T-cell (primary cell): ENCODE data around the gene SCIN. TPM values are rescaled to one million over a fixed set of nuclear protein-coding genes. Genes with fewer than 3 reads are reported as not detected.
A peak's percentile ranks its signal among the peaks of the same experiment; 100 is the strongest.

ENCODE experiments used
- ATAC-seq, 4 experiments: fragments of 200-7000 bp in 3 of 4; fragments of 150-1000 bp in 1 of 4; cut with Tn5 transposase; replicated peaks in 1 of 4; 1 replicate in 3 of 4; 2 replicates in 1 of 4; pipeline ENCODE4 v1.10.0; 2021; ENCODE audit warnings: moderate library complexity in 3 of 4, mild to moderate bottlenecking in 2 of 4, moderate number of reproducible peaks in 1 of 4
- CTCF ChIA-PET, 2 donors: fragments of 300-600 bp; sonication (Branson Sonifier 250); formaldehyde crosslinking; loops; one replicate each; lab custom pipeline; 2022; ENCODE audit warnings: antibody characterized with exemption in 2 of 2; lab: Charles Lee
- POLR2A ChIA-PET, 2 donors: fragments of 300-600 bp; sonication (Branson Sonifier 250); formaldehyde crosslinking; loops; one replicate each; lab custom pipeline; 2022; ENCODE audit warnings: antibody characterized with exemption in 2 of 2; lab: Charles Lee
- DNase-seq, 35 experiments: peaks; one replicate each; pipeline versions ENCODE4 v3.0.0 to v3.0.0-alpha.2; 2013 to 2023
- H3K27ac ChIP-seq: one replicate; pipeline ENCODE4 v1.5.1; 2013; ENCODE audit warnings: low read length
- H3K27me3 ChIP-seq, 2 experiments: replicated peaks in 1 of 2; 1 replicate in 1 of 2; 2 replicates in 1 of 2; pipeline versions ENCODE4 v1.6.1 to v1.7.0; 2013; ENCODE audit warnings: low read length in 1 of 2, mixed read lengths in 1 of 2; ENCODE audit not compliant: control insufficient read depth in 2 of 2, insufficient read depth in 2 of 2; ENCODE audit errors: extremely low read depth in 1 of 2
- H3K36me3 ChIP-seq, 2 donors: 1 replicate in 1 of 2; 2 replicates in 1 of 2; pipeline versions ENCODE4 v1.6.1 to v1.7.0; 2013; ENCODE audit warnings: low read length in 1 of 2; ENCODE audit not compliant: control insufficient read depth in 2 of 2, insufficient read depth in 1 of 2; ENCODE audit errors: extremely low read depth in 1 of 2
- H3K4me1 ChIP-seq, 2 experiments: 1 replicate in 1 of 2; 2 replicates in 1 of 2; pipeline versions ENCODE4 v1.6.1 to v1.7.0; 2013; ENCODE audit warnings: low read length in 2 of 2, mixed read lengths in 1 of 2; ENCODE audit not compliant: insufficient read depth in 2 of 2, control insufficient read depth in 1 of 2; ENCODE audit errors: extremely low read depth in 1 of 2
- H3K4me3 ChIP-seq, 2 donors: 1 replicate in 1 of 2; 2 replicates in 1 of 2; pipeline versions ENCODE4 v1.5.1 to v1.7.0; 2013; ENCODE audit warnings: mild to moderate bottlenecking in 2 of 2, low read length in 1 of 2, moderate library complexity in 1 of 2; ENCODE audit not compliant: control insufficient read depth in 1 of 2; ENCODE audit errors: extremely low read depth in 1 of 2
- H3K9me3 ChIP-seq: 2 replicates; pipeline ENCODE4 v1.7.0; 2013
- H3K27ac Mint-ChIP-seq, 2 donors: one replicate each; pipeline ENCODE4 v1.8.0; 2020 to 2021; ENCODE audit warnings: mild to moderate bottlenecking in 2 of 2, mixed read lengths in 2 of 2
- H3K27me3 Mint-ChIP-seq, 2 donors: one replicate each; pipeline ENCODE4 v1.8.0; 2021 to 2022; ENCODE audit warnings: mixed read lengths in 2 of 2
- H3K36me3 Mint-ChIP-seq: one replicate; pipeline ENCODE4 v1.8.0; 2021; ENCODE audit warnings: mixed read lengths
- H3K4me1 Mint-ChIP-seq, 3 donors: one replicate each; pipeline ENCODE4 v1.8.0; 2020 to 2022; ENCODE audit warnings: mixed read lengths in 3 of 3, mild to moderate bottlenecking in 1 of 3
- H3K4me3 Mint-ChIP-seq, 3 donors: one replicate each; pipeline ENCODE4 v1.8.0; 2020 to 2022; ENCODE audit warnings: mild to moderate bottlenecking in 3 of 3, mixed read lengths in 3 of 3, moderate library complexity in 3 of 3
- H3K9me3 Mint-ChIP-seq, 3 donors: one replicate each; pipeline ENCODE4 v1.8.0; 2020 to 2022; ENCODE audit warnings: mixed read lengths in 3 of 3
- WGBS: methylation state at CpG from one replicate; pipeline ENCODE4 v1.1.5; 2013; ENCODE audit warnings: missing lambda C conversion rate; ENCODE audit not compliant: insufficient coverage; 5-methylcytosine and 5-hydroxymethylcytosine counted together
- total RNA-seq, 35 experiments: library from RNA in 6 of 35; stranded (reverse) in 6 of 35; fragments of 120-200 nt in 1 of 35; gene quantifications; one replicate each; pipeline versions ENCODE4 v1.2.1 to v1.2.4 and lab custom pipeline; 2013 to 2026

Gene SCIN
- total RNA-seq, 5 donors from 2014 or later (not counting 1 experiment from before 2014, with no cell fraction given): 0.05 to 0.57 (median 0.14) TPM; not detected in 1

DNA sequence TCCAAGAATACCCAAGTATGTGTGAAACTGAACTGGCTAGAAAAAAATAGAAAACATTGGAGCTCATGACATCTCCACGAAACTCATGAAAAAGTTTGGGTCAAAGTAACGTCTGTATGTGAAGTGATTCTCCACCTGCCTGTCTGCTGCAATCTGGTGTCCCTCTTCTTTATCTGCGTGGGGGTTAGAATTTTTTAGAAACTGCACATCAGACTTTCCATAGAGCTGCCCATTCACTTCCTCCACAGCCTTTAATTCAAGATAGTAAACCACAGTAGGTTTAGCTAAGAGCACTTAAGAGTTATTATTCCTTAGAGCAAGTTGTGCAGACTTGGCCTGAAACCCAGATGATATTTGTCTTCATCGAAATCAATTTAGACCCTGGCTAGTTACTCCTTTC is 55.3 kb downstream of the SCIN start:
- H3K4me3 Mint-ChIP-seq: no peak overlapping the region
- no peaks in the 10 kb centered on the region for H3K9me3 Mint-ChIP-seq
- peaks cover 22 to 23% of the 10 kb centered on the region in 2 donors for H3K27me3 Mint-ChIP-seq
- no CpG with 5 or more reads among the region's 4 CpGs for WGBS
- no peak overlapping the region for H3K27ac Mint-ChIP-seq
- H3K4me3 ChIP-seq: no peak overlapping the region
- ChIA-PET CTCF (interaction anchor here in 1 of 2 donors (0.6 to 1.2 kb wide), 4 partner anchors 13 to 636 kb away, joined by 3 to 5 read pairs (median 3); no protein-coding TSS in a partner anchor), POLR2A (no interaction called here)
- no peaks in the 10 kb centered on the region for H3K36me3 Mint-ChIP-seq
- H3K4me1 ChIP-seq: no peaks in the 10 kb centered on the region
- no peak for DNase-seq
- no peaks in the 10 kb centered on the region for H3K4me1 Mint-ChIP-seq
- H3K36me3 ChIP-seq: no peaks in the 10 kb centered on the region
- peaks cover 0 to 6% of the 10 kb centered on the region in 2 experiments for H3K27me3 ChIP-seq
- no peak overlapping the region for H3K27ac ChIP-seq
- no peak for ATAC-seq
- no peaks in the 10 kb centered on the region for H3K9me3 ChIP-seq

DNA sequence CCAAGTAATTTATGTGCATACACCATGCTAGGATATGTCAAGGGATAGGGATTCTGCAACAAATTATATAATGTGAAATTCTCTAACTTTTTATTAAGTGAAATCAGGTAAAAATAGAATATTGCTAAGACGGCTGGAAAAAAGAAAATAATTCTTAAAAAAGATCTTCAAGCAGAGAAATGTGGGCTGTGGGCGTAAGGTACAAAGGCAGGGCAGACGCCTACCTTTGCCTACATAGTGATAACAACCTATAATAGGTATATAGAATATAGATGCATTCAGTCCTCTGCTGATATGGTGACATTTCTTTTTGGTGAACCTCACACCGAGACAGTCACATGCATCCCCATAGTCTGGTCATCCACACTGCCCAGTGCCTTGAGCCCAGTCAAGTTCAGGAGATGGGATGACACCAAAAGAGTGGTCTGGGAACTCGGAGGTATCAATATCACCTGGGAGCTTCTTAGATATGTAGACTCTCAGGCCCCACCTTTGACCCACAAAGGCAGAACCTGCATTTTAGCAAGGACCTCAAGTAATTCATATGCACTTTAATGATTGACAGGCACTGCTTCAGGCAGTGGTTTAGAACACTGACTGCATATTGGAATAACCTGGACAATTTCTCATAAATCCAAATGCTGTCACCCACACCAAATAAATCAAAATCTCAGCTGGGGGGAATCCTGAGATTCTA is 59.4 kb downstream of the SCIN start:
- ATAC-seq (no peak), DNase-seq (no peak)
- H3K27me3 ChIP-seq: peaks cover 0 to 6% of the 10 kb centered on the region in 2 experiments
- H3K4me3 ChIP-seq: no peak overlapping the region
- H3K4me3 Mint-ChIP-seq: no peak overlapping the region
- H3K4me1 ChIP-seq: no peaks in the 10 kb centered on the region
- H3K27ac ChIP-seq: no peak overlapping the region
- H3K36me3 ChIP-seq: no peaks in the 10 kb centered on the region
- ChIA-PET CTCF (no interaction called here), POLR2A (no interaction called here)
- no peak overlapping the region for H3K27ac Mint-ChIP-seq
- H3K27me3 Mint-ChIP-seq: peaks cover 20 to 23% of the 10 kb centered on the region in 2 donors
- no peaks in the 10 kb centered on the region for H3K9me3 Mint-ChIP-seq
- H3K9me3 ChIP-seq: no peaks in the 10 kb centered on the region
- H3K36me3 Mint-ChIP-seq: no peaks in the 10 kb centered on the region
- peaks cover 0 to 8% (median 0%) of the 10 kb centered on the region in 3 donors for H3K4me1 Mint-ChIP-seq
- 88% methylated on average over 1 of the region's 5 CpGs for WGBS

DNA sequence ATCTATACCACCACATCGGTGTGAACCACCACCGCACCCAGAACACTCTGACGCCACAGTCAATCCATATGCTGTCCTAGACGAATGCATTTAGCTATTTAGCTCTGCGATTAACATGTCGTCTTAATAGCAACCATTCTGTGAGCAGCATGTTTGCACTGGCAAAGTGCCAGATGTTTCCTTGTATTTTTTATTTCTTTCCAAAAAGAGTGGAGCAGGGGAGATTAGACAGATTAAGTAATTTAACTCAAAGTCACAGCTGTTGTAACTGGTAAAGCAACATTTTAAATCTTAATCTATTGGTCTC is 59.9 kb downstream of the SCIN start:
- Mint-ChIP-seq H3K4me3 (no peak overlapping the region), H3K9me3 (no peaks in the 10 kb centered on the region), H3K27ac (no peak overlapping the region), H3K27me3 (peaks cover 18 to 20% of the 10 kb centered on the region in 2 donors), H3K4me1 (peaks cover 0 to 8% (median under 1%) of the 10 kb centered on the region in 3 donors), H3K36me3 (no peaks in the 10 kb centered on the region)
- Histone ChIP-seq H3K4me1 (no peaks in the 10 kb centered on the region), H3K9me3 (no peaks in the 10 kb centered on the region), H3K27me3 (peaks cover 0 to 6% of the 10 kb centered on the region in 2 experiments), H3K27ac (no peak overlapping the region), H3K4me3 (no peak overlapping the region), H3K36me3 (no peaks in the 10 kb centered on the region)
- ATAC-seq: no peak
- no peak for DNase-seq
- 100% methylated on average over 4 of the region's 6 CpGs for WGBS
- CTCF ChIA-PET: no interaction called here
- POLR2A ChIA-PET: no interaction called here

DNA sequence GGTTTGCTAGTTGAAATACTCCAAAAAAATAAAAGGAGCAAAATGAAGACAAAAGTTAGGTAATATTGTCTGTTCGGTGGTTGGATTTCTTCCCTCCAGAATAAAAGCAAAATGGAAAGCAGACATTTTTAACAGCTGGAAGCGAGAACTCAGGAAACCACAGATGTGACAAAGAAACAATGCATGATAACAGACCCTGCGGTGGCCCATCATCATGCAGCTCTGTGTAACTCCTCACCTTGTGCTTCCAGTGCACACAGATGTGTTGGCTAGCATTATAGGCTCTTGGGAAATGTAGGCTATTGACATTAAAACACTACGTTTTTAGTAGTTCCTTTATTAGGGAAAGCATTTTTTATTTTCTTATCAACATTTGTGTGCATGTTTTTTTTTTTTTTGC is 63.1 kb downstream of the SCIN start:
- ATAC-seq: no peak
- Histone ChIP-seq H3K36me3 (no peaks in the 10 kb centered on the region), H3K27me3 (no peaks in the 10 kb centered on the region), H3K27ac (no peak overlapping the region), H3K9me3 (no peaks in the 10 kb centered on the region), H3K4me3 (no peak overlapping the region), H3K4me1 (peaks cover 0 to 3% of the 10 kb centered on the region in 2 experiments)
- POLR2A ChIA-PET: no interaction called here
- Mint-ChIP-seq H3K9me3 (no peaks in the 10 kb centered on the region), H3K4me3 (no peak overlapping the region), H3K4me1 (peaks cover 17 to 31% (median 23%) of the 10 kb centered on the region in 3 donors), H3K27ac (no peak overlapping the region), H3K27me3 (peaks cover 0 to 5% of the 10 kb centered on the region in 2 donors), H3K36me3 (no peaks in the 10 kb centered on the region)
- WGBS: no CpG with 5 or more reads among the region's 4 CpGs
- CTCF ChIA-PET: interaction anchor here in 1 of 2 donors (0.7 kb wide), 1 partner anchor 1330 kb away, joined by 3 read pairs; no protein-coding TSS in a partner anchor
- peak in 1 of 35 experiments; percentile 8 for DNase-seq

DNA sequence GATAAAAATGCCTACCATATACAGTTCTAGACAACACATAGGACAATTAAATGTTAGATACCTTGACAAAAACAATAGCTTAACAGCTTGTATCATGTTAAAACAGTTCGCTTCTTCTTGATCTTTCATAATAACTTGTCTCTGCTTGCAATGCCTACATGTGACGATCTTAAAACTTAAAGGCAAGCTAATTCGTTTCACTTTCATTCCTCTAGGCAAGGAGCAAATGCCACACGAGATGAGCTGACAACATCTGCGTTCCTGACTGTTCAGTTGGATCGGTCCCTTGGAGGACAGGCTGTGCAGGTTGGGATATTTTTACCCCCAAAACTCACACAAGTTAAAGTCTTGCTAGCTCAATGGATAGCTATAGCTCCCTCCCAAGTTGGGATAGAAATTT is 65.3 kb downstream of the SCIN start:
- 9% methylated on average over 4 of the region's 6 CpGs for WGBS
- Histone ChIP-seq H3K27ac (peak overlapping the region; percentile 42), H3K36me3 (no peaks in the 10 kb centered on the region), H3K4me1 (peaks cover 0 to 3% of the 10 kb centered on the region in 2 experiments), H3K27me3 (no peaks in the 10 kb centered on the region), H3K4me3 (peak overlapping the region in 1 of 2 donors; percentile 33), H3K9me3 (no peaks in the 10 kb centered on the region)
- no peaks in the 10 kb centered on the region for H3K36me3 Mint-ChIP-seq
- peak in 4 of 35 experiments; percentile 0 to 60 (median 6) for DNase-seq
- H3K27ac Mint-ChIP-seq: peak overlapping the region; percentile 80 to 81
- ATAC-seq: peak in 3 of 4 experiments; percentile 54 to 77 (median 72)
- peaks cover 21 to 35% (median 28%) of the 10 kb centered on the region in 3 donors for H3K4me1 Mint-ChIP-seq
- CTCF ChIA-PET: interaction anchor here (0.6 to 1.5 kb wide), 22 partner anchors 18 to 1811 kb away, joined by 3 to 10 read pairs (median 4); partner anchors contain the start of genes ARL4A (in 2 of the 2) and TMEM106B (in 1 of the 2)
- H3K27me3 Mint-ChIP-seq: no peaks in the 10 kb centered on the region
- H3K4me3 Mint-ChIP-seq: peak overlapping the region; percentile 64 to 82 (median 73)
- no peaks in the 10 kb centered on the region for H3K9me3 Mint-ChIP-seq
- POLR2A ChIA-PET: interaction anchor here (0.6 to 1.4 kb wide), 2 partner anchors 24 to 51 kb away, joined by 3 to 18 read pairs; partner anchors contain the start of gene ARL4A (in 1 of the 2)

DNA sequence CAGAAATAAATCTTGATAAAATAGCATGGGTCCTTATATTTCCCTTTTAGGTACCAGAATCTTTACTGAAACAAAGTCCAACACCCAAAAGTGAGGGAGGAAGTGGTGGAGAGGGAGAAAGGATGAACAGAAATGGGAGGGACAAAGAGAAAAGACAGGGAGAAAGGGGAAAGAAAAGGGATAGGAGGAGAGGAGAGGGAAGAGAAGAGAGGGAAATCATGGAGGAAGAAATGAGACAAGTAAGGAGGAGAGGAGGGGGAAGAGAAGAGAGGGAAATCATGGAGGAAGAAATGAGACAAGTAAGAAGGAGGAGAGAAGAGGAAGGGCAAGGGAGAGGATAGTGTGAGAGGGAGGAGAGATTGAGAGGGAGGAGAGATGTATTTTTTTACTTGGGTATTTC is 66.8 kb downstream of the SCIN start:
- H3K27me3 ChIP-seq: no peaks in the 10 kb centered on the region
- Mint-ChIP-seq H3K27ac (peak overlapping the region; percentile 25 to 49), H3K27me3 (no peaks in the 10 kb centered on the region), H3K4me1 (peaks cover 21 to 35% (median 28%) of the 10 kb centered on the region in 3 donors), H3K9me3 (no peaks in the 10 kb centered on the region), H3K36me3 (no peaks in the 10 kb centered on the region), H3K4me3 (no peak overlapping the region)
- H3K36me3 ChIP-seq: no peaks in the 10 kb centered on the region
- CTCF ChIA-PET: no interaction called here
- POLR2A ChIA-PET: no interaction called here
- H3K4me1 ChIP-seq: peaks cover 0 to 3% of the 10 kb centered on the region in 2 experiments
- H3K27ac ChIP-seq: no peak overlapping the region
- ATAC-seq (no peak), DNase-seq (no peak)
- no peak overlapping the region for H3K4me3 ChIP-seq
- H3K9me3 ChIP-seq: no peaks in the 10 kb centered on the region
